NCI-H1105 (cell line): ENCODE measurements around the gene SCG5.
"Not testable (repeated sequence)": the region's sequence is repeated elsewhere in the genome, so short reads cannot be mapped to it uniquely, and the experiment has no call there.

Experiments
- DNase-seq: peaks from one replicate; lab custom pipeline; 2025; lab: John Stamatoyannopoulos, UW

The SCG5 gene, protein sequence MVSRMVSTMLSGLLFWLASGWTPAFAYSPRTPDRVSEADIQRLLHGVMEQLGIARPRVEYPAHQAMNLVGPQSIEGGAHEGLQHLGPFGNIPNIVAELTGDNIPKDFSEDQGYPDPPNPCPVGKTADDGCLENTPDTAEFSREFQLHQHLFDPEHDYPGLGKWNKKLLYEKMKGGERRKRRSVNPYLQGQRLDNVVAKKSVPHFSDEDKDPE

GRCh38 chr15:32641517-32642059, at the start of gene SCG5:
Gene SCG5 (plus strand): TSS chr15:32641710. CDS start chr15:32643593, 1,883 bp downstream.
- DNase-seq = peak; percentile 75

- not testable (repeated sequence) for DNase-seq
Observed at GRCh38 chr15:32593151-32593550, 48.4 kb upstream of the SCG5 start, which contains the start of gene GOLGA8N. Gene GOLGA8N (plus strand): TSS chr15:32593456.

- DNase-seq = not testable (repeated sequence)
Observed at GRCh38 chr15:32609518-32609917, 32.0 kb upstream of the SCG5 start.

DNA sequence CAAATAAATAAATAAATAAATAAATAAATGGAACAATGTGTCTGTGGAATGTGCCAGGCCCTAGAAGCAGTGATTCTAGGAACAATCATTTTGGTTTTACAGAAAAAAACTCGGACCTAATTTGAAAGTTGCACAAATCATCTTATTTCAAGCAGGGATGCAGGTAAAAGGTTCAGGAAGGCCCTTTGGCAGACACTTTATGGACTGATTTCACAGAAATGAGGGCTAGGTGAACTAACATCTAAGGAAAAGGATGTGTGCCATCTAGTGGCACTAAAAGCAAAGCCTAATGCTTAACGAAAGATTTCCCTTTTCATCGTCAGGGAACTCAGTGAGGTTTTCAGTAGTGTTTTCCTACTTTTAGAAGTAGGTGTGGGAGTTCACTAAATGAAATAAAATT, 30.8 kb upstream of the SCG5 start:
- DNase-seq = not testable (repeated sequence)

DNA sequence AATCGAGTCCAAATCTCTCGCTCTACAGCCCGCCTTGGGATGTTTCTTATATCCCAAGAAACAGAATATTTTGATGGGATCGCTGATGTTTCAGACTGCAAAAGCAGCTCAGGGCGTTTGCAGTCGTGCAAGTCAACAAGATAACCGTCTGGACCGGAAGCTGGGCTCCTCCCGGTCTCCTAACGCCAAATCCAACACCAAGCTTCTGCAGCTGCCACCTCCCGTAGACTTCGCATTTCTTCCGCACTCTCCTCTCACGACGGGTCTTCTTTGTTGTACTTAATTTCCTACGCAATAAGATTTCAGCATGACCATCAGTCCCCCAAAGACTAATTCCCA, 26.8 kb upstream of the SCG5 start:
- DNase-seq = not testable (repeated sequence)

- DNase-seq = not testable (repeated sequence)
Observed at GRCh38 chr15:32615051-32615870, 26.2 kb upstream of the SCG5 start, which contains the start of gene ARHGAP11A. Gene ARHGAP11A (plus strand): TSS chr15:32615504. CDS start chr15:32616212, 708 bp downstream.

DNA sequence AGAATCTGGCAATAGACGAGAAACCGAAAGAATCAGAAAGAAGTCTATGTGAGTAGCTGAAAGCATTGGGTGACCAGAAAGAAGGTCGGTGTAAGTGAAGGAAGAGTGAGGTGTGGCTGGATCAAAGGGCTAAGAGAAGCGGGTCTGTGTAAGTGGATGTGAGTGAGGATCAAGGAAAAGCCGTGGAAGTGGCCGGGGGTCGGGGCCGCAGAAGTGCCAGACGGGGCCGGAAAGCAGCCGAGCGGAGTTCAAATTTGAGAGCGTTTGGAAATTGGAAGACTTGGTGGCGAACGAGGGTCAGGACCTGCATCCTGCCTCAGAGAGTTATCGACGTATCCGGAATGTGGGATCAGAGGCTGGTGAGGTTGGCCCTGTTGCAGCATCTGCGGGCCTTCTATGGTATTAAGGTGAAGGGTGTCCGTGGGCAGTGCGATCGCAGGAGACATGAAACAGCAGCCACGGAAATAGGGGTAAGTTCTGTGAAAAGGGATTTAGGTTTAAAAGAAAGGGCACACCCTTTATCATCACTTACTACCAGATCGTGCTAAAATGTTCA, 25.6 kb upstream of the SCG5 start:
- DNase-seq = not testable (repeated sequence)

- DNase-seq = no peak
Observed at GRCh38 chr15:32636410-32636809, 5.1 kb upstream of the SCG5 start.

- no peak for DNase-seq
Observed at GRCh38 chr15:32636908-32637567, 4.5 kb upstream of the SCG5 start.

- DNase-seq = no peak
Observed at GRCh38 chr15:32637704-32638103, 3.8 kb upstream of the SCG5 start.

GRCh38 chr15:32642667-32643435, 1.3 kb downstream of the SCG5 start:
- no peak for DNase-seq

GRCh38 chr15:32643907-32644445, 2.5 kb downstream of the SCG5 start:
- DNase-seq = no peak

- peak; percentile 79 for DNase-seq
Observed at GRCh38 chr15:32646291-32646690, 4.8 kb downstream of the SCG5 start.

GRCh38 chr15:32649342-32649741, 7.8 kb downstream of the SCG5 start:
- no peak for DNase-seq

DNA sequence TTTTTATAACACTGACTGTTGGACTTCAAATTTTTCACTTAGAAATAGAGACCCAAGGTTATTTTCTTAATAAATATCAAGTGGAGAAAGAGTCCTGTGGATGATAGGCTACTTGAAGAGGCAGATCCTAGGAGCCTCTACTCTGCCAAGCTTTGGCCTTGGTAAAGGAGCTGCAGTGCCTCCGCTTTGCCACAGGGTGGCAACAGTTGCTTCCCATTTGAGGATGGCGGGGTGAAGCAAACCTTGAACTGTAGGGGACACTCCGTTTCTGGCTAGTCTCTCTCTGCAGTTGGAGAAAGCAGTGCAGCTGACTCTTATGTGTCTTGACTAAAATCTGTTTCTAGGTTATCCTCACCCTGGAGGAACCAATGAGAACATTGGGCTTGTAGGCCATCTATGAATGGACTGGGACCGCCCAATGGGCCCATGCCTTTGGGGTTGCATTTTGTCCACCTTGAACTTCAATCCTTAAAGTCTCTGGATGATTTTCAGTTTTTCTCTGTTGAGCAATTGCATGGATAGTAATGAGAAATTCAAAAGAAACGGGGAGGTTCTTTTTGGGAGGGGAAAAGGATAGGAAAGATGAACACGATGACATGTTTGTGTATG, 9.8 kb downstream of the SCG5 start:
- DNase-seq = no peak

GRCh38 chr15:32652178-32652577, 10.7 kb downstream of the SCG5 start:
- no peak for DNase-seq

- no peak for DNase-seq
Observed at GRCh38 chr15:32656091-32656490, 14.6 kb downstream of the SCG5 start.

GRCh38 chr15:32656496-32656895, 15.0 kb downstream of the SCG5 start:
- DNase-seq = no peak

- DNase-seq = no peak
Observed at GRCh38 chr15:32657198-32657883, 15.8 kb downstream of the SCG5 start.

- DNase-seq = no peak
Observed at GRCh38 chr15:32657941-32658340, 16.4 kb downstream of the SCG5 start.
